ENCODE data around the gene AKR7A3. TPM values are rescaled to one million over a fixed set of nuclear protein-coding genes. Genes with fewer than 3 reads are reported as not detected.
A peak's percentile ranks its signal among the peaks of the same experiment; 100 is the strongest.
"Not testable (repeated sequence)": the region's sequence is repeated elsewhere in the genome, so short reads cannot be mapped to it uniquely, and the experiment has no call there.

Gene AKR7A3
- total RNA-seq, 1 donor from 2014 or later = 0.20 TPM

DNA sequence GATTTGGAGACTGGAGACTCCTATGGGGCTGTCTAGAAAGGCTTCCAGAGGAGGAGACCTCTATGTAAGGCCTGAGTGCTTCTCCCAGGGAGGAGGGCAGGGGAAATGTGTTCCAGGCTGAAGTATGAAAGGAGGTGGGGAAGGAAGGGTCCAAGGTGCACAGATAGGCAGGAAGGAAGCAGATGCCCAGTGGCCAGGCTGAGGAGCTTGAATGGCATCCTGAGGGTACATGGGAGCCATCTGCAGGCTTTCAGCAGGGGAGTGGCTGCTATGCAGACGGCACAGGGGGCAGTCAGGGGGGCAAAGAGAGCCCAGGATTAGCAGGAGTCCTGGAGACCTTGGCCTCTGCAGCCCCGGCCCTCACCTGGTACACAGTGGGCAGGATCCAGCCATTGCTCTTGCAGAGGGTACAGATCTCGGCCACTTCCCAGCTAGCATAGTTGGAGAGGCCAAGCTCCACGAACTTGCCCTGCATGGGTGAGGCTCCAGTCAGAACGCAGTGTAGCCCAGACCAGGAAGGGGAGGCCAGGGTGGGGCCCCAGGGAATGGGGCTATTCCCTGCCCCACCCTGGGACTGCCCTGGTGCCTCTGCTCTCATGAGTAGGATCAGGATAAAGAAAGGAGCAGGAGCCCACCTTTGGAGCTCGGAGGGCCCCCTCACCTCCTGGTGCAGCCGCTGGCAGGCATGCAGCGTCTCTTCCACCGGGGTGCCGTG, 19.4 kb upstream of the AKR7A3 start:
- DNase-seq (ENCODE audit: low read depth) (no peak), FAIRE-seq (no peak)
- H3K4me2 ChIP-seq (ENCODE audit: low read length) = no peak overlapping the region
- no peak overlapping the region for H3K9ac ChIP-seq (ENCODE audit: low read length)
- H3K9me3 ChIP-seq (ENCODE audit: insufficient read depth, low read depth, low read length) = no peaks in the 10 kb centered on the region
- peaks cover 30% of the 10 kb centered on the region for H3K36me3 ChIP-seq (ENCODE audit: insufficient read depth, low read length)
- H3K27ac ChIP-seq (ENCODE audit: low read depth, low read length) = no peak overlapping the region
- no peak for TF ChIP-seq EZH2 (IDR thresholded peaks at IDR 0.05; ENCODE audit: insufficient read depth, low read length)
- TF ChIP-seq, protein P1, sequence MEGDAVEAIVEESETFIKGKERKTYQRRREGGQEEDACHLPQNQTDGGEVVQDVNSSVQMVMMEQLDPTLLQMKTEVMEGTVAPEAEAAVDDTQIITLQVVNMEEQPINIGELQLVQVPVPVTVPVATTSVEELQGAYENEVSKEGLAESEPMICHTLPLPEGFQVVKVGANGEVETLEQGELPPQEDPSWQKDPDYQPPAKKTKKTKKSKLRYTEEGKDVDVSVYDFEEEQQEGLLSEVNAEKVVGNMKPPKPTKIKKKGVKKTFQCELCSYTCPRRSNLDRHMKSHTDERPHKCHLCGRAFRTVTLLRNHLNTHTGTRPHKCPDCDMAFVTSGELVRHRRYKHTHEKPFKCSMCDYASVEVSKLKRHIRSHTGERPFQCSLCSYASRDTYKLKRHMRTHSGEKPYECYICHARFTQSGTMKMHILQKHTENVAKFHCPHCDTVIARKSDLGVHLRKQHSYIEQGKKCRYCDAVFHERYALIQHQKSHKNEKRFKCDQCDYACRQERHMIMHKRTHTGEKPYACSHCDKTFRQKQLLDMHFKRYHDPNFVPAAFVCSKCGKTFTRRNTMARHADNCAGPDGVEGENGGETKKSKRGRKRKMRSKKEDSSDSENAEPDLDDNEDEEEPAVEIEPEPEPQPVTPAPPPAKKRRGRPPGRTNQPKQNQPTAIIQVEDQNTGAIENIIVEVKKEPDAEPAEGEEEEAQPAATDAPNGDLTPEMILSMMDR (IDR thresholded peaks at IDR 0.05; ENCODE audit: insufficient read depth, low read depth, low read length) = no peak
- no peak overlapping the region for H2AFZ ChIP-seq (ENCODE audit: low read depth, low read length)
- H3K27me3 ChIP-seq (ENCODE audit: insufficient read depth, low read length) = no peaks in the 10 kb centered on the region
- peaks cover 21% of the 10 kb centered on the region for H3K4me1 ChIP-seq (ENCODE audit: insufficient read depth, low read length)
- no peak overlapping the region for H3K4me3 ChIP-seq (ENCODE audit: insufficient read depth, low read depth, low read length)
- H3K9me3 Mint-ChIP-seq (ENCODE audit: unreplicated experiment) = no peaks in the 10 kb centered on the region
- no peaks in the 10 kb centered on the region for H3K27me3 Mint-ChIP-seq (ENCODE audit: low read depth, unreplicated experiment)
- peaks cover 30% of the 10 kb centered on the region for H3K79me2 ChIP-seq (ENCODE audit: insufficient read depth, low read length)
- H3K36me3 Mint-ChIP-seq (ENCODE audit: low read depth, unreplicated experiment) = peaks cover 15% of the 10 kb centered on the region
- peaks cover 9% of the 10 kb centered on the region for H3K4me1 Mint-ChIP-seq (ENCODE audit: low read depth, unreplicated experiment)
- H3K4me3 Mint-ChIP-seq (ENCODE audit: unreplicated experiment) = no peak overlapping the region
- H4K20me1 ChIP-seq (ENCODE audit: insufficient read depth, low read length) = peaks cover 37% of the 10 kb centered on the region
- no peak overlapping the region for H3K27ac Mint-ChIP-seq (ENCODE audit: unreplicated experiment)

DNA sequence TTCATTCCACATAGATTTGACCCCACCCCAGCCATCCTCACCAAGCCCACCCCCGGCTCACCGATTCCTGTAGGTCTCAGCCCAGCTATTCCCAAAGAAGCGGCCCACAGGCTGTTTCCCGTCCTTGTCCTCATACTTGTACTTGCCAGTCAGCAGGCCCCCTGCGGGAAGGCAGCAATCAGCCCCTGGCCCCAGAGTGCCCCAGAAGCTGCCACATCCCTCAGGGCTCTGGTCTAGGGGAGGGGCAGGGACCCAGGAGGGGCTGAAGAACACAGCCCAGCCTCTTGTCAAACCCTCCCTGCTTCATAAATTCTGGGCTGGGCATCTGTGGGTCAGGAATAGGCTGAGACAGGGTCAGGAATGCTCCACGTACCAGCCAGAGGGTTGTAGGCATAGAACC, 18.4 kb upstream of the AKR7A3 start:
- peaks cover 9% of the 10 kb centered on the region for H3K4me1 Mint-ChIP-seq (ENCODE audit: low read depth, unreplicated experiment)
- Histone ChIP-seq H4K20me1 (ENCODE audit: insufficient read depth, low read length) (peaks cover 35% of the 10 kb centered on the region), H3K9me3 (ENCODE audit: insufficient read depth, low read depth, low read length) (no peaks in the 10 kb centered on the region), H3K36me3 (ENCODE audit: insufficient read depth, low read length) (peaks cover 32% of the 10 kb centered on the region), H3K79me2 (ENCODE audit: insufficient read depth, low read length) (peaks cover 28% of the 10 kb centered on the region), H3K4me3 (ENCODE audit: insufficient read depth, low read depth, low read length) (no peak overlapping the region), H2AFZ (ENCODE audit: low read depth, low read length) (no peak overlapping the region), H3K4me1 (ENCODE audit: insufficient read depth, low read length) (peaks cover 14% of the 10 kb centered on the region), H3K27ac (ENCODE audit: low read depth, low read length) (no peak overlapping the region), H3K4me2 (ENCODE audit: low read length) (no peak overlapping the region), H3K9ac (ENCODE audit: low read length) (no peak overlapping the region), H3K27me3 (ENCODE audit: insufficient read depth, low read length) (no peaks in the 10 kb centered on the region)
- H3K36me3 Mint-ChIP-seq (ENCODE audit: low read depth, unreplicated experiment) = peaks cover 17% of the 10 kb centered on the region
- TF ChIP-seq, protein P1 (IDR thresholded peaks at IDR 0.05; ENCODE audit: insufficient read depth, low read depth, low read length) = no peak
- no peak for TF ChIP-seq EZH2 (IDR thresholded peaks at IDR 0.05; ENCODE audit: insufficient read depth, low read length)
- H3K9me3 Mint-ChIP-seq (ENCODE audit: unreplicated experiment) = no peaks in the 10 kb centered on the region
- DNase-seq (ENCODE audit: low read depth) (no peak), FAIRE-seq (no peak)
- peak overlapping the region; percentile 18 for H3K27ac Mint-ChIP-seq (ENCODE audit: unreplicated experiment)
- H3K27me3 Mint-ChIP-seq (ENCODE audit: low read depth, unreplicated experiment) = no peaks in the 10 kb centered on the region
- no peak overlapping the region for H3K4me3 Mint-ChIP-seq (ENCODE audit: unreplicated experiment)

DNA sequence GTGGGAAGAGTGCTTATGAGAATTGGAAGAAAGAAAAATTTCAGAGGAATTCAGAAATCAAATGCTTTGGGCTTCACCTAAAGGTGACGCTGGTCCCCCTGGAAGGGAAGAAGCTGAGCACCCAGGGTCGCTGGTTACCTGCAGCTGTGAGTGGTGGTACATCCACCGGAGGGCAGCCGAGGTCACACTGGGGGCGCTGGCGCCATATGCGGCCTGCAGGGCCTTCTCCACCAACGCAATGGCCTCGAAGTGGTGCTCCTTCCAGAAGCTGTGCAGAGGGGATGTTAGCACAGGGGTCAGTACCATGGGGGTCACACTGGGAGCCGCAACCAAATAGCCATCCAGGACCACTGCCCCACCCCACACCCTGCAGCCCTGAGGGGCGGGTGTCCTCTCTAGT, 17.3 kb upstream of the AKR7A3 start:
- H3K27ac Mint-ChIP-seq (ENCODE audit: unreplicated experiment) = no peak overlapping the region
- Histone ChIP-seq H3K9me3 (ENCODE audit: insufficient read depth, low read depth, low read length) (no peaks in the 10 kb centered on the region), H3K4me1 (ENCODE audit: insufficient read depth, low read length) (peaks cover 8% of the 10 kb centered on the region), H2AFZ (ENCODE audit: low read depth, low read length) (no peak overlapping the region), H3K27ac (ENCODE audit: low read depth, low read length) (no peak overlapping the region), H3K4me3 (ENCODE audit: insufficient read depth, low read depth, low read length) (no peak overlapping the region), H3K4me2 (ENCODE audit: low read length) (no peak overlapping the region), H3K79me2 (ENCODE audit: insufficient read depth, low read length) (peaks cover 18% of the 10 kb centered on the region), H3K9ac (ENCODE audit: low read length) (no peak overlapping the region), H3K27me3 (ENCODE audit: insufficient read depth, low read length) (no peaks in the 10 kb centered on the region), H4K20me1 (ENCODE audit: insufficient read depth, low read length) (peaks cover 28% of the 10 kb centered on the region), H3K36me3 (ENCODE audit: insufficient read depth, low read length) (peaks cover 32% of the 10 kb centered on the region)
- H3K27me3 Mint-ChIP-seq (ENCODE audit: low read depth, unreplicated experiment) = no peaks in the 10 kb centered on the region
- H3K4me1 Mint-ChIP-seq (ENCODE audit: low read depth, unreplicated experiment) = peaks cover 4% of the 10 kb centered on the region
- H3K9me3 Mint-ChIP-seq (ENCODE audit: unreplicated experiment) = no peaks in the 10 kb centered on the region
- H3K36me3 Mint-ChIP-seq (ENCODE audit: low read depth, unreplicated experiment) = peaks cover 17% of the 10 kb centered on the region
- DNase-seq (ENCODE audit: low read depth) = no peak
- TF ChIP-seq, protein P1 (IDR thresholded peaks at IDR 0.05; ENCODE audit: insufficient read depth, low read depth, low read length) = no peak
- TF ChIP-seq EZH2 (IDR thresholded peaks at IDR 0.05; ENCODE audit: insufficient read depth, low read length) = no peak
- no peak overlapping the region for H3K4me3 Mint-ChIP-seq (ENCODE audit: unreplicated experiment)
- FAIRE-seq = no peak

DNA sequence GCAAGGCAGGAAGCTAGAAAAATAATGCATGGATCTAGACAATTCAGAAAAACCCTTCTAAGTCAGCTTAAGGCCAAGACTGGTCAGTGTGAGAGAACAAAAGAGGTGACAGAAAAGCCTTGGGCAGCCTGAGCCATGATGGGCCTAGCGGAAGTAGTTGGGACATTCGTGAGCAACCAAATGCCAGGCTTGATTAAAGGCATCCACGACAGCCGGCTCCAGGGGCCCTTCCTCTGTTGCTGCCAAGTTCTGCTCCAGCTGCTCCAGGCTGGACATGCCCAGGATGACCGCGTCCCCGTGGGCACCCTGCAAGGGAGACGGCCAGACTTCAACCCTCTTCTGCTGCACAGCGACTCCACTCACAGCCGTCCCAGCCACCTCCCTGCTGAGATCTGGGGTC, 15.5 kb upstream of the AKR7A3 start:
- H3K4me1 Mint-ChIP-seq (ENCODE audit: low read depth, unreplicated experiment); H3K4me2 ChIP-seq (ENCODE audit: low read length); H3K4me1 ChIP-seq (ENCODE audit: insufficient read depth, low read length); H3K79me2 ChIP-seq (ENCODE audit: insufficient read depth, low read length); FAIRE-seq; H3K27me3 Mint-ChIP-seq (ENCODE audit: low read depth, unreplicated experiment); H3K27ac ChIP-seq (ENCODE audit: low read depth, low read length); H3K9me3 Mint-ChIP-seq (ENCODE audit: unreplicated experiment); DNase-seq (ENCODE audit: low read depth); H3K9ac ChIP-seq (ENCODE audit: low read length); H3K27ac Mint-ChIP-seq (ENCODE audit: unreplicated experiment); H3K4me3 ChIP-seq (ENCODE audit: insufficient read depth, low read depth, low read length); H3K4me3 Mint-ChIP-seq (ENCODE audit: unreplicated experiment); H3K9me3 ChIP-seq (ENCODE audit: insufficient read depth, low read depth, low read length); H2AFZ ChIP-seq (ENCODE audit: low read depth, low read length); H3K27me3 ChIP-seq (ENCODE audit: insufficient read depth, low read length): not testable (repeated sequence)
- peaks cover 32% of the 10 kb centered on the region for H3K36me3 ChIP-seq (ENCODE audit: insufficient read depth, low read length)
- H3K36me3 Mint-ChIP-seq (ENCODE audit: low read depth, unreplicated experiment) = peaks cover 22% of the 10 kb centered on the region
- H4K20me1 ChIP-seq (ENCODE audit: insufficient read depth, low read length) = peaks cover 14% of the 10 kb centered on the region

Measured in astrocyte (in vitro differentiated cells and primary cell).